HG03558 (cell line): ENCODE measurements around the gene PHLDA3.
A peak's percentile ranks its signal among the peaks of the same experiment; 100 is the strongest.

Experiments
- ATAC-seq: cut with Tn5 transposase; IDR thresholded peaks from one replicate; pipeline ENCODE4 v1.9.1; 2021; ENCODE audit warnings: moderate number of reproducible peaks; ENCODE audit not compliant: unreplicated experiment; ENCODE audit errors: extremely low read depth

The PHLDA3 gene

GRCh38 chr1:201468844-201469644, at the start of gene PHLDA3:
PHLDA3 (minus strand) TSS chr1:201469188; CDS start chr1:201468786, 402 bp downstream.
- ATAC-seq: no peak

DNA sequence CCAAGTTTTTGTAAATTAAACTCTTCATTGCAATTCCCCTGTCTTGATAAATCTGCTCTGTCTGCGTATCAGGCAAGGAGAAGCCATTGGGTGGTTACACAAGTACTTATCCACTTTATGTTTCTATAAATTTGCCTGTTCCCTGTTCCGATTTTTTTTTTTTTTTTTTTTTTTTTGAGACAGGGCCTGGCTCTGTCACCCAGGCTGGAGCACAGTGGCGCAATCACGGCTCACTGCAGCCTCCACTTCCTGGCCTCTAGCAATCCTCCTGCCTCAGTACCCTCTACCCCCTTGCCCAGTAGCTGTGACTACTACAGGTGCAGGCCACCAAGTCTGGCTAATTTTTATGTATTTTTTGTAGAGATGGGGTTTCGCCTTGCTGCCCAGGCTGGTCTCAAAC, 49.1 kb upstream of the PHLDA3 start:
- ATAC-seq: no peak

- no peak for ATAC-seq
These were observed 48.6 kb upstream of the PHLDA3 start for GRCh38 chr1:201517631-201518030.

DNA sequence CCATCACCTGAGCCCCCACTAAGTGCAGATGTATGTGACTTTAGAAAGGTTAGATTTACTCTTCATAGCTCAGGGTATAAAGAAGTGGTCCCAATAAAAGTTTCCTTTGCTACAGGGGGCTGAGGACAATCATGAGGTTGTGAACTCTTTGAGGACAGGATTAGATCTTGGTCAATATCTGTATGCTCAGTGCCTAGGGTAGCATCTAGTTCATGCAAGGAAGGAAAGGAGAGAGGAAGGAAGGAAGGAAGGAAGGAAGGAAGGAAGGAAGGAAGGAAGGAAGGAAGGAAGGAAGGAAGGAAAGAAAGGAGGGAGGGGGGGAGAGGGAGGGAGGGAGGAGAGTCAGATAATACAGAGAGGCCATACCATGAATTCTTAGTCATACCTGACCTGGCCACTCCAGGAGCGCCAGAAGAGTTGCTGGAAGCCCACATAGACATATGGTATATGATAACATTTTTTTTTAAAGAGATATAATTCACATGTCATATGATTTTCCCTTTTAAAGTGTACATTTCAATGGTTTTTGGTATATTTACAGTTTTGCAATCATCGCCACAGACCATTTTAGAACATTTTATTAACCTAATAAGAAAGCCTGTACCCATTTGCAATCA, 47.6 kb upstream of the PHLDA3 start:
- ATAC-seq: no peak

DNA sequence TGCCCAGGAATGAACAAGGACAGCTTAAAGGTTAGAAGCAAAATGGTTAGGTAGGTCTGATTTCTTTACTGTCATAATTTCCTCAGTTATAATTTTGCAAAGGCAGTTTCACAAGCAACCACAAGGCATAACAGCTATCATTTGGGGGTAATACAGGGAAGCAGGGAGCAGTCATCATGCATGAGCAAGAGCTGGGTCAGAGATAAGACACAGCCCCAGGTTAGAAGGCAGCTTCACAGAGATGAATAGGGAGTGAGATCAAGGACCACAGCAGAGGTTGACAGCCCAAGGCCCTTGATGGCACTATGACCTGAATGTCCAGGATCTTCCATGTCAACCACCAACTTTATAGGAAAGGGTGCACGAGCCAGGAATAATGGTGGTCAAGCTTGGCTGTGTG, 46.9 kb upstream of the PHLDA3 start:
- no peak for ATAC-seq

- no peak for ATAC-seq
These were observed 46.2 kb upstream of the PHLDA3 start for GRCh38 chr1:201515062-201515750.

DNA sequence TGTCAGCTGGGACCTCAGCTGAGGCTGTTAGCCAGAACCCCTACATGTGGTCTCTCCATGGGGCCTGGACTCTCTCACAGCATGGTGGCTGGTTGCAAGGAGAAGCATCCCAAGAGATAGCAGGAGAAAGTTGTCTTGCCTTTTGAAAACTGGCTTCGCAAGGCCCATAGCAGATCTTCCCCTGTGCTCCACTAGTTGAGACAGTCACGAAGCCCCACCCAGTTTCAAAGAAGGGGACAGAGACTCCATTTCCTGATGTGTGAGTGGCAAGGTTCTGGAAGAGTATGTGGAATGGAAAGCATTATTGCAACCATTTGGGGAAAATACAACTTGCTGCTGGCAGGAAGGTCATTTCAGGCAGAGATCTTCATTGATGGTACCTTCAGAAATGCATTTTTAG, 45.5 kb upstream of the PHLDA3 start:
- ATAC-seq: no peak

- ATAC-seq: no peak
These were observed 44.7 kb upstream of the PHLDA3 start for GRCh38 chr1:201513498-201514243.

DNA sequence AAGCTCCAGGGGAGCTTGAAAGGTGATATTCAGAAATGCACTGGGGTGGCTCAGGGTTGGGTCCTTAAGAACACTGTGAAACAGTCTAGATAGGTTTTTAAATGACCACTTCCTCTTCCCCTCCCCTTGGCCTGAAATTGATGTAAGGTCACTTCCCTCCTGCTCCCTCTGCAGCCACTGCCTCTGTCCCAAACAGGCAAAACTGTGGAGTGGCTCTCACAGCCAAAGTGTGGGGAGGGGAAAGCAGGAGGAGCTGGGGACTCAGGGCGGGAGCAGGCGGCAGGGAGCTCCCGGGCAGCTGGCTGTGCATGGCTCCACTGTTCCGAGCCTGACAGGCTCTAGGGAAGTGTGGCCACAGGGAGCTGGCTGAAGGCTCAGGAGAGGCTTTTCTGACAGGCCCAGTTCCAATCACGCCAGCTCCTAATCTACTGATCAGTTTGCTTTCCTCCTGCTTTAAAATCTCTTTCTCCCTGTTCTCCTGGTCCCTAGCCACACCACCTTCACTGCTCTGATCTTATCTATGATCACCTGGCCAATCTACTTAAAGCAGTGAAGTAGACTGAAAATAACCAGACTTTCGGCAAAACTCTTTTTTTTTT, 43.1 kb upstream of the PHLDA3 start:
- no peak for ATAC-seq

- no peak for ATAC-seq
These were observed 42.5 kb upstream of the PHLDA3 start for GRCh38 chr1:201511396-201511940.

- ATAC-seq: no peak
These were observed 41.7 kb upstream of the PHLDA3 start for GRCh38 chr1:201510734-201511133.

- no peak for ATAC-seq
These were observed 40.8 kb upstream of the PHLDA3 start for GRCh38 chr1:201509601-201510374.

DNA sequence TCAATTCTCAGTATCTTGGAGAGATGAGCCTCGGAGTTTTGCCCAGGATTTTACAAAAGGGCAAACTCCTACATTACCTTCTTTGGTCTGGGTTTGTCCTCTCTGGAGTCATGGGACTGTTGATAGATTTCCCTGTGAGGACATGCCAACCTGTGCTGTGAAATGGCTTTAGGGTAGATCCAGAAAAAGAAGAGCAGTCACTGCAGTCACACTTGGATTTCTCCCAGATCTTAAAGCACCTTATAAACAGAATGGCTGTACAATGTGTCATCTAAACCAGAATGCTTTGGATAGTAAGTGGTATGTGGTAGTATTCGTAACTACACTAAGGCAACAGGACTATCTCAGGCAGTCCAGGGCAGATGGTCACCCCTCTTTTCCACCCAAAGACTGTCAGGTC, 39.8 kb upstream of the PHLDA3 start:
- no peak for ATAC-seq

- no peak for ATAC-seq
These were observed 38.3 kb upstream of the PHLDA3 start for GRCh38 chr1:201507360-201507675.

DNA sequence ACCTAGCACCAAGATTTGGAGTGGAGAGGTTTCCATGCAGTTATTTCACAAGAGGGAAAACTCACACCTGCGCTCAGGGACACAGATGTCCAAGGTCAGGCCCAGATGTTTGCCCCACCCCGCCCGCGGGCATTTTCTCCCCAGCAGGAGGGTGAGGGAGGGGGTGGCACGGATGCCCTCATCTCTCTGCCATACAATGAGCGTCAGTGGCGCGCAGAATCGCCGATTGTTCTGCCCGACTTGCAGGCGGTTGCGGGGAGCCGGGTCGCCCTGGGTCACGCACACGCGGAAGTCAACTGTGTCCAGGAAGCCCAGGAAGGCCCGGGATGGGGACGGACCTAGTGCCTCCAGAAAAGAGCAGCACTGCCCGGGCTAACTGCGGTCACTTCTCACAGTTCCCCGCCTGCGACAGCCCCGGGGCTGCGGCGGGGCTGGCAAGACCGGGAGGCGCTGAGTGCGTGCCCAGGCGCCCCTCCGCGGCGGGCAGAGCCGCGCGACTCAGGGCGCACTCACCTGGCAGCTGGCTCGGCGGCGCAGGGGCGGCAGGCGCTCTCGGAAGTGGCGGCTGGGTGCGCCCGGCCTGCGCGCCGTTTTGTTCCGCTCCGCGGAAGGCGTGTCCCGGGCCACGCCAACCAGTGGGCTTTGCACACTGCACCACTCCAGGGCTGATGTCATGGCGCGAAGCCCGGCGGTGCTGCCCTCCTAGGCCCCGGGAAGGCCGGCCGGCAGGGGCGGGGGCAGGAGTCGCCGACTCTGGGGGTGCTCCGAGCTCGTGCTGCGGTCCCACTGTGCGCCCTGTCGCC, 37.8 kb upstream of the PHLDA3 start, which contains the start of gene CSRP1:
Gene CSRP1 (minus strand): TSS at position 567 of the 803 bp plus-strand sequence. CDS start 10,820 bp downstream, outside the sequence.
- ATAC-seq: peak; percentile 82

DNA sequence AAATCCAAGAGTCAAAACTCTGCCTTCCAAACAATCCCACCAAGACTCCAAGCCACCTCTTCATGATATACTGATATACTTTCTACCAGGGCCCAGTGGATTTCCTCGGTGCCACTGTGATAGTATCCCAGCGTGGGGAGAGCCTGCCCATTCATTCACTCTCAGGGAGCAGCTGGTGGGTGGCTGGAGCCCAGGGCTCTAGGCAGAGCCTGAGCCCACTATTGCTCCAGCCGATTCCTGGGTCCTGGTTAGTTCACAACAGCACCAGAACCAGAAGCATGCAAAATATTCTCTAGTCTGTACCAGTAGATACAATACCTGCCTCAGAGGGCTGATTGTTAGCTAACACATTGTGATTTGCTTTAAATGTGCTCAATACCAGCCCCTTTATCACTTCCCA, 37.1 kb upstream of the PHLDA3 start:
- ATAC-seq: no peak

GRCh38 chr1:201505503-201505890, 36.5 kb upstream of the PHLDA3 start:
- no peak for ATAC-seq

DNA sequence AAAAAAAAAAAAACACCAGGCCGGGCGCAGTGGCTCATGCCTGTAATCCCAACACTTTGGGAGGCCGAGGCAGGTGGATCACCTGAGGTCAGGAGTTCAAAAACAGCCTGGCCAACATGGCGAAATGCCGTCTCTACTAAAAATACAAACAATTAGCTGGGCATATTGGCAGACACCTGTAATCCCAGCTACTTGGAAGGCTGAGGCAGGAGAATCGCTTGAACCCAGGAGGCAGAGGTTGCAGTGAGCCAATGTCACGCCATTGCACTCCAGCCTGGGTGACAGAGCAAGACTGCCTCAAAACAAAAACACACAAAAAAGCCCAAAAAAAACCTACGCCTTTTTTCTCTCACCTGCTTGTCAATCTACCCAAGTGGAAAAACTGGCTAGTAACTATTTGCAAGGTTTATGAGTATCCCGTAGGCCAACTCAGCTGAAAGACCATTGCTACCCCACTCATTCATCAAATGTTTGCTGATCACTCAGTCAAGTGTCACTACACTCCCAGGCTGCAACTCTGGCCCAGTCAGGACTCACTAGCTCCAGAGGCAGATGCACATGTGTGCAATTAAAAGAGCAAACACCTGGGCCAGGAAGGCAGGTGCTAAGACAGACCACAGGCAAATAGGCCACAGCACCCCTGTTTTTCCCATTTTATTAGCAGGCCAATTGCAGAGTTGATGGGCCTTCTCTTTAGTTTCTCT, 36.0 kb upstream of the PHLDA3 start:
- no peak for ATAC-seq
